GM12878 (cell line): ENCODE measurements around the gene DYNC1LI1. TPM values are rescaled to one million over a fixed set of nuclear protein-coding genes. Genes with fewer than 3 reads are reported as not detected.

ENCODE experiments used
- ATAC-seq: fragments of 200-7000 bp; cut with Tn5 transposase; 3 replicates; pipeline ENCODE4 v1.9.1; 2020; ENCODE audit warnings: mild to moderate bottlenecking, moderate library complexity
- BruUV-seq: library from RNA; stranded (reverse); fragments of 400-500 nt; replicated peaks from 2 replicates; lab custom pipeline; 2021; lab: Mats Ljungman, UMichigan
- CTCF ChIA-PET: fragments of 300-600 bp; sonication (Branson Sonifier 250); formaldehyde crosslinking; extraction: SDS; loops from one replicate; lab custom pipeline; 2021; ENCODE audit warnings: inconsistent platforms; lab: Yijun Ruan, JAX
- POLR2A ChIA-PET: fragments of 350-600 bp; formaldehyde crosslinking; extraction: SDS; loops from one replicate; lab custom pipeline; 2021; ENCODE audit warnings: inconsistent platforms; lab: Charles Lee
- RAD21 ChIA-PET: fragments of 300-600 bp; sonication (Branson Sonifier 250); formaldehyde crosslinking; loops from one replicate; lab custom pipeline; 2023; ENCODE audit warnings: antibody characterized with exemption; ENCODE audit not compliant: unreplicated experiment; lab: Charles Lee
- SMC1A ChIA-PET: fragments of 300-600 bp; sonication (Branson Sonifier 250); formaldehyde crosslinking; loops from one replicate; lab custom pipeline; 2023; ENCODE audit not compliant: unreplicated experiment, uncharacterized antibody; lab: Charles Lee
- DNase-seq: peaks from one replicate; pipeline ENCODE4 v3.0.0-alpha.2; 2011; ENCODE audit warnings: low read depth, low spot score
- FAIRE-seq: peaks from 3 replicates; lab custom pipeline; 2011; peaks lifted over from hg19 to GRCh38; lab: Jason Lieb, UNC
- H2AFZ ChIP-seq: 2 replicates; pipeline ENCODE4 v1.6.0; 2011; ENCODE audit warnings: low read depth, low read length, control low read depth; ENCODE audit not compliant: control insufficient read depth
- H3K27ac ChIP-seq: 2 replicates; pipeline ENCODE4 v1.5.1; 2011; ENCODE audit warnings: control low read depth; ENCODE audit not compliant: control insufficient read depth, insufficient read depth
- H3K27me3 ChIP-seq, 2 experiments: replicated peaks in 1 of 2; 2 replicates each; pipeline versions ENCODE4 v1.6.0 to v1.6.1; 2011; ENCODE audit warnings: low read length in 1 of 2; ENCODE audit not compliant: control insufficient read depth in 2 of 2, insufficient read depth in 2 of 2
- H3K36me3 ChIP-seq, 2 experiments: 2 replicates each; pipeline ENCODE4 v1.5.1; 2011; ENCODE audit warnings: low read length in 1 of 2; ENCODE audit not compliant: control insufficient read depth in 2 of 2, insufficient read depth in 2 of 2
- H3K4me1 ChIP-seq: 2 replicates; pipeline ENCODE4 v1.6.1; 2011; ENCODE audit warnings: mild to moderate bottlenecking, low read length, moderate library complexity, mixed read lengths; ENCODE audit not compliant: control insufficient read depth, insufficient read depth
- H3K4me2 ChIP-seq: 2 replicates; pipeline ENCODE4 v1.6.0; 2011; ENCODE audit warnings: control low read depth; ENCODE audit not compliant: control insufficient read depth, insufficient read depth
- H3K4me3 ChIP-seq: fragments of 200-600 bp; sonication (generic); 2 replicates; pipeline ENCODE4 v1.5.1; 2016
- H3K79me2 ChIP-seq: 2 replicates; pipeline ENCODE4 v1.6.0; 2011; ENCODE audit warnings: low read length; ENCODE audit not compliant: control insufficient read depth, insufficient read depth
- H3K9ac ChIP-seq: 2 replicates; pipeline ENCODE4 v1.8.0; 2011; ENCODE audit warnings: low read length, control low read depth, mixed read lengths; ENCODE audit not compliant: control insufficient read depth, insufficient read depth
- H3K9me3 ChIP-seq: replicated peaks from 3 replicates; pipeline ENCODE4 v1.5.1; 2011; ENCODE audit warnings: mild to moderate bottlenecking, low read length; ENCODE audit not compliant: control insufficient read depth, insufficient read depth
- H4K20me1 ChIP-seq: 2 replicates; pipeline ENCODE4 v1.6.0; 2011; ENCODE audit not compliant: control insufficient read depth, insufficient read depth
- BCL3 ChIP-seq: IDR thresholded peaks from 2 replicates; pipeline ENCODE4 v1.6.1; 2011; ENCODE audit warnings: borderline replicate concordance, low read depth, mild to moderate bottlenecking, moderate library complexity, low read length; ENCODE audit not compliant: insufficient read depth, poor library complexity, severe bottlenecking
- CHD1 ChIP-seq: IDR thresholded peaks from 2 replicates; pipeline ENCODE4 v1.6.1; 2012; ENCODE audit warnings: low read depth, low read length, improper control_type of control experiment
- CREB1 ChIP-seq: IDR thresholded peaks from 2 replicates; pipeline ENCODE4 v1.6.1; 2012; ENCODE audit warnings: low read depth, mild to moderate bottlenecking, inconsistent platforms
- IKZF1 ChIP-seq: fragments of 450-650 bp; conservative IDR thresholded peaks from 2 replicates; pipeline ENCODE4 v1.6.1; 2017; ENCODE audit warnings: antibody characterized with exemption, mild to moderate bottlenecking
- LARP7 ChIP-seq: fragments of 450-650 bp; IDR thresholded peaks from 2 replicates; pipeline ENCODE4 v1.6.1; 2017; ENCODE audit warnings: mild to moderate bottlenecking
- PAX8 ChIP-seq: fragments of 450-650 bp; IDR thresholded peaks from 2 replicates; pipeline ENCODE4 v1.6.1; 2017; ENCODE audit warnings: mild to moderate bottlenecking, moderate library complexity
- POLR2AphosphoS2 ChIP-seq: IDR thresholded peaks from 2 replicates; pipeline ENCODE4 v1.6.1; 2011; ENCODE audit warnings: low read depth, mild to moderate bottlenecking, low read length, improper control_type of control experiment, moderate library complexity
- SP1 ChIP-seq: IDR thresholded peaks from one replicate; pipeline ENCODE4 v1.6.1; 2011; ENCODE audit warnings: low read depth, low read length
- SPI1 ChIP-seq: IDR thresholded peaks from 2 replicates; pipeline ENCODE4 v1.6.1; 2011; ENCODE audit warnings: low read depth, mild to moderate bottlenecking, low read length, moderate library complexity, borderline replicate concordance; ENCODE audit not compliant: insufficient read depth
- TCF3 ChIP-seq: IDR thresholded peaks from 2 replicates; pipeline ENCODE4 v1.6.1; 2012; ENCODE audit warnings: low read depth, mild to moderate bottlenecking, low read length, borderline replicate concordance; ENCODE audit not compliant: insufficient read depth
- USF1 ChIP-seq: IDR thresholded peaks from 2 replicates; pipeline ENCODE4 v1.6.1; 2011; ENCODE audit warnings: borderline replicate concordance, low read depth, mild to moderate bottlenecking, moderate library complexity, mixed read lengths, low read length; ENCODE audit not compliant: insufficient read depth; ENCODE audit errors: extremely low read length
- WRNIP1 ChIP-seq: IDR thresholded peaks from 2 replicates; pipeline ENCODE4 v1.6.1; 2011; ENCODE audit warnings: low read depth, low read length, improper control_type of control experiment, borderline replicate concordance
- YBX1 ChIP-seq: fragments of 450-650 bp; IDR thresholded peaks from 2 replicates; pipeline ENCODE4 v1.6.1; 2016; ENCODE audit warnings: antibody characterized with exemption
- ZBED1 ChIP-seq: IDR thresholded peaks from 2 replicates; pipeline ENCODE4 v1.6.1; 2016; ENCODE audit warnings: borderline replicate concordance
- WGBS: methylation state at CpG from one replicate; pipeline ENCODE4 v1.1.6; 2016; ENCODE audit warnings: low lambda C conversion rate; ENCODE audit not compliant: insufficient replicate concordance, insufficient coverage; ENCODE audit errors: missing lambda C conversion rate; 5-methylcytosine and 5-hydroxymethylcytosine counted together
- in situ Hi-C: fragments of 300-500 bp; cut with MboI; formaldehyde crosslinking; loops from 9 replicates; pipeline ENCODE4 v1.14.3; 2018; ENCODE audit warnings: mixed read lengths
- intact Hi-C: fragments of 100-400 bp; cut with micrococcal nuclease; formaldehyde crosslinking; loops from one replicate; pipeline ENCODE4 v1.14.2; 2022; ENCODE audit not compliant: unreplicated experiment
- polyA plus RNA-seq, 11 experiments: library from polyadenylated mRNA; depleted of rRNA in 4 of 11; unstranded in 6 of 11; stranded (reverse) in 5 of 11; fragments of >200 nt; fragmentation: Nextera tagmentation in 4 of 11; fragmentation: Illumina TruSeq in 1 of 11; extraction: Ambion mirVana in 4 of 11; extraction: Trizol in 1 of 11; gene quantifications; 1 replicate in 1 of 11; 2 replicates in 10 of 11; pipeline versions ENCODE4 v1.2.1 to v1.2.3, GENCODE V29; 2011 to 2016; ENCODE audit warnings: inconsistent platforms in 2 of 11, missing spikeins in 2 of 11, low read depth in 1 of 11
- total RNA-seq, 4 experiments: library from RNA; depleted of rRNA in 3 of 4; stranded (reverse); fragments of >200 nt in 3 of 4; fragmentation: Illumina TruSeq in 1 of 4; extraction: Trizol in 1 of 4; gene quantifications; 2 replicates each; pipeline versions ENCODE4 v1.2.1 to v1.2.3, GENCODE V29; 2013 to 2021
- TF ChIP-seq, protein P1 (sequence below): fragments of 450-650 bp; IDR thresholded peaks from 2 replicates; pipeline ENCODE4 v1.6.1; 2017; ENCODE audit warnings: mild to moderate bottlenecking

The DYNC1LI1 gene
- total and polyA plus RNA-seq, 10 of the 15 experiments (the other 5 are each of a cell fraction or from before 2014, with no cell fraction given): 11.5 to 51.7 (median 32.0) TPM

- intact Hi-C loops: no loop called here
- SMC1A ChIA-PET: interaction anchor here (1.0 to 1.4 kb wide), 3 partner anchors 14 to 403 kb away, joined by 3 to 4 read pairs (median 3); no protein-coding TSS in a partner anchor
- Histone ChIP-seq H3K9me3 (no peaks in the 10 kb centered on the region), H4K20me1 (no peaks in the 10 kb centered on the region), H3K79me2 (peaks cover 4% of the 10 kb centered on the region; the same call in 1 of the 2 replicates), H3K4me2 (no peak overlapping the region), H3K27ac (no peak overlapping the region), H2AFZ (no peak overlapping the region), H3K4me3 (no peak overlapping the region), H3K27me3 (no peaks in the 10 kb centered on the region), H3K36me3 (no peaks in the 10 kb centered on the region; a peak in 1 of 4 replicates), H3K9ac (no peak overlapping the region), H3K4me1 (no peaks in the 10 kb centered on the region; the same call in 1 of the 2 replicates)
- POLR2A ChIA-PET: no interaction called here
- BruUV-seq: no TSS peak
- no peak for ATAC-seq
- DNase-seq: no peak
- RAD21 ChIA-PET: no interaction called here
- FAIRE-seq: no peak
- in situ Hi-C loops: no loop called here
- CTCF ChIA-PET: interaction anchor here (0.6 to 0.8 kb wide), 2 partner anchors 22 to 24 kb away, joined by 3 read pairs; no protein-coding TSS in a partner anchor
- TF ChIP-seq PAX8 (no peak), CREB1 (no peak), LARP7 (no peak), POLR2AphosphoS2 (no peak), SPI1 (no peak), WRNIP1 (no peak), CHD1 (no peak), BCL3 (no peak), TCF3 (no peak), YBX1 (no peak), ZBED1 (no peak), USF1 (no peak), IKZF1 (no peak), SP1 (no peak)
- TF ChIP-seq, protein P1, sequence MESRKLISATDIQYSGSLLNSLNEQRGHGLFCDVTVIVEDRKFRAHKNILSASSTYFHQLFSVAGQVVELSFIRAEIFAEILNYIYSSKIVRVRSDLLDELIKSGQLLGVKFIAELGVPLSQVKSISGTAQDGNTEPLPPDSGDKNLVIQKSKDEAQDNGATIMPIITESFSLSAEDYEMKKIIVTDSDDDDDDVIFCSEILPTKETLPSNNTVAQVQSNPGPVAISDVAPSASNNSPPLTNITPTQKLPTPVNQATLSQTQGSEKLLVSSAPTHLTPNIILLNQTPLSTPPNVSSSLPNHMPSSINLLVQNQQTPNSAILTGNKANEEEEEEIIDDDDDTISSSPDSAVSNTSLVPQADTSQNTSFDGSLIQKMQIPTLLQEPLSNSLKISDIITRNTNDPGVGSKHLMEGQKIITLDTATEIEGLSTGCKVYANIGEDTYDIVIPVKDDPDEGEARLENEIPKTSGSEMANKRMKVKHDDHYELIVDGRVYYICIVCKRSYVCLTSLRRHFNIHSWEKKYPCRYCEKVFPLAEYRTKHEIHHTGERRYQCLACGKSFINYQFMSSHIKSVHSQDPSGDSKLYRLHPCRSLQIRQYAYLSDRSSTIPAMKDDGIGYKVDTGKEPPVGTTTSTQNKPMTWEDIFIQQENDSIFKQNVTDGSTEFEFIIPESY: no peak
- 100% methylated on average over 2 of the region's 2 CpGs for WGBS
Observed at GRCh38 chr3:32544894-32545293, 25.8 kb downstream of the DYNC1LI1 start.
